ENCODE data around the gene KIF3C.

DNA sequence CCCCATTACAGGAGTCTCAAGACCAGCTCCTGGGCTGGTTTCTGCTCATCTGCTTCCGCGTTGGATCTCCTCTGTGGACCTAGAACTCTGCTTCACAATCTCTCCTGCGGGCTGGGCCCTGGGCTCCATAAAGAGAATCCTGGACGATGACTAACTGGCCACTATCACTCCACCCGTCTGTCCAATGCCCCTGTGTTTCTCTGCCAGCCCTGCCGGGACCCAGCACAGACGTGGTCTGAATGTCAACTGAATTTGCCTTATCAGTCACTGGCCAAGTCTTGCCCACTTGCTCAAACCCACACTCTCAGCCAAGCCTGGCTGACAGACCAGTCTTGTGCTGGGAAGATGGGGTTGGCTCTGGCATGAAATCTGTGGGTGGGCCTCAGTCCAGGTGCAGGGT is 17.4 kb downstream of the KIF3C start:
- TF ChIP-seq POLR2A (IDR thresholded peaks at IDR 0.05) (no peak), CTCF (IDR thresholded peaks at IDR 0.05) (no peak), POLR2AphosphoS5 (IDR thresholded peaks at IDR 0.05) (no peak), EP300 (IDR thresholded peaks at IDR 0.05) (no peak)
